Fibroblast of pulmonary artery (primary cell): Measurements from ENCODE around the gene PHACTR4.
"Not testable (repeated sequence)": the region's sequence is repeated elsewhere in the genome, so short reads cannot be mapped to it uniquely, and the experiment has no call there.

ENCODE experiments used
- DNase-seq: peaks from one replicate; pipeline ENCODE4 v3.0.0-alpha.2; 2010; ENCODE audit warnings: low read depth
- H3K4me3 ChIP-seq: replicated peaks from 2 replicates; pipeline ENCODE4 v1.5.1; 2011; ENCODE audit warnings: low read depth, mild to moderate bottlenecking, control low read depth, low read length, moderate library complexity
- CTCF ChIP-seq: IDR thresholded peaks from 2 replicates; pipeline ENCODE4 v1.5.1; 2011; ENCODE audit warnings: mild to moderate bottlenecking, control low read depth, low read length, inconsistent platforms; ENCODE audit errors: missing control alignments

Gene PHACTR4

GRCh38 chr1:28354121-28354520 is 15.4 kb upstream of the PHACTR4 start:
- TF ChIP-seq CTCF = no peak
- peak; percentile 68 for DNase-seq

GRCh38 chr1:28358716-28359115 is 10.8 kb upstream of the PHACTR4 start:
- H3K4me3 ChIP-seq = no peak overlapping the region
- no peak for DNase-seq
- TF ChIP-seq CTCF = no peak

More at GRCh38 chr1:28354121-28354520, 15.4 kb upstream of the PHACTR4 start:
- H3K4me3 ChIP-seq = no peak overlapping the region

- peak; percentile 70 for TF ChIP-seq CTCF
- H3K4me3 ChIP-seq = no peak overlapping the region
- DNase-seq = peak; percentile 78
Measured at GRCh38 chr1:28359592-28360239, 9.8 kb upstream of the PHACTR4 start.

GRCh38 chr1:28364888-28365287 is 4.7 kb upstream of the PHACTR4 start:
- TF ChIP-seq CTCF = no peak
- DNase-seq = no peak
- no peak overlapping the region for H3K4me3 ChIP-seq

GRCh38 chr1:28365864-28366263 is 3.7 kb upstream of the PHACTR4 start:
- no peak for DNase-seq
- TF ChIP-seq CTCF = no peak
- H3K4me3 ChIP-seq = no peak overlapping the region

GRCh38 chr1:28368608-28369007 is 932 bp upstream of the PHACTR4 start:
- H3K4me3 ChIP-seq, DNase-seq: not testable (repeated sequence)

- H3K4me3 ChIP-seq = peak overlapping the region; percentile 90
- TF ChIP-seq CTCF = no peak
- DNase-seq = peak; percentile 46
Measured at GRCh38 chr1:28370239-28371009, 884 bp downstream of the PHACTR4 start.
